OCI-M2 (cell line): Measurements from ENCODE around the gene ZNF407.
"Not testable (repeated sequence)": the region's sequence is repeated elsewhere in the genome, so short reads cannot be mapped to it uniquely, and the experiment has no call there.

Source experiments
- DNase-seq: peaks from one replicate; lab custom pipeline; 2025; ENCODE audit not compliant: unreplicated experiment; lab: John Stamatoyannopoulos, UW

ZNF407 gene

GRCh38 chr18:74957588-74958224 lies 360.0 kb downstream of the ZNF407 start:
- no peak for DNase-seq

GRCh38 chr18:74959216-74959615 lies 361.5 kb downstream of the ZNF407 start:
- no peak for DNase-seq

- DNase-seq: no peak
Measured at GRCh38 chr18:74961596-74961995, 363.9 kb downstream of the ZNF407 start.

GRCh38 chr18:74963820-74964446 lies 366.3 kb downstream of the ZNF407 start:
- no peak for DNase-seq

GRCh38 chr18:74965682-74966081 lies 368.0 kb downstream of the ZNF407 start:
- DNase-seq: no peak

- no peak for DNase-seq
Measured at GRCh38 chr18:74967438-74967837, 369.8 kb downstream of the ZNF407 start.

- no peak for DNase-seq
Measured at GRCh38 chr18:74967979-74968378, 370.3 kb downstream of the ZNF407 start.

- DNase-seq: not testable (repeated sequence)
Measured at GRCh38 chr18:74971358-74971757, 373.7 kb downstream of the ZNF407 start.

GRCh38 chr18:74971776-74972175 lies 374.1 kb downstream of the ZNF407 start:
- not testable (repeated sequence) for DNase-seq

GRCh38 chr18:74972354-74972753 lies 374.7 kb downstream of the ZNF407 start:
- DNase-seq: no peak

GRCh38 chr18:74975001-74975400 lies 377.3 kb downstream of the ZNF407 start:
- no peak for DNase-seq

GRCh38 chr18:74976331-74976909 lies 378.8 kb downstream of the ZNF407 start:
- DNase-seq: no peak

- DNase-seq: no peak
Measured at GRCh38 chr18:74977041-74977440, 379.4 kb downstream of the ZNF407 start.

GRCh38 chr18:74980669-74981068 lies 383.0 kb downstream of the ZNF407 start:
- no peak for DNase-seq

GRCh38 chr18:74981476-74981875 lies 383.8 kb downstream of the ZNF407 start:
- DNase-seq: no peak

GRCh38 chr18:74982946-74983635 lies 385.4 kb downstream of the ZNF407 start:
- DNase-seq: no peak

GRCh38 chr18:74989134-74989533 lies 391.5 kb downstream of the ZNF407 start:
- DNase-seq: no peak

GRCh38 chr18:74990563-74991081 lies 393.0 kb downstream of the ZNF407 start:
- no peak for DNase-seq

GRCh38 chr18:74994502-74995418 lies 397.1 kb downstream of the ZNF407 start:
- DNase-seq: no peak

GRCh38 chr18:74995419-74995736 lies 397.7 kb downstream of the ZNF407 start:
- DNase-seq: no peak

GRCh38 chr18:74996055-74996454 lies 398.4 kb downstream of the ZNF407 start:
- no peak for DNase-seq
